H1 (cell line): ENCODE data around the gene NUP62CL. TPM values are rescaled to one million over a fixed set of nuclear protein-coding genes. Genes with fewer than 3 reads are reported as not detected.

ENCODE experiments used
- CTCF ChIA-PET: fragments of 300-600 bp; sonication (Branson Sonifier 250); formaldehyde crosslinking; loops from one replicate; lab custom pipeline; 2021; ENCODE audit not compliant: partially characterized antibody; lab: Charles Lee
- POLR2A ChIA-PET: fragments of 300-600 bp; sonication (Branson Sonifier 250); formaldehyde crosslinking; loops from one replicate; lab custom pipeline; 2021; ENCODE audit warnings: inconsistent platforms; ENCODE audit not compliant: partially characterized antibody; lab: Charles Lee
- DNase-seq, 2 experiments: peaks; one replicate each; pipeline versions ENCODE4 v3.0.0 to v3.0.0-alpha.2; 2010 to 2022; ENCODE audit warnings: low spot score in 2 of 2, low read depth in 1 of 2, mixed read lengths in 1 of 2
- FAIRE-seq: peaks from 2 replicates; lab custom pipeline; 2011; peaks lifted over from hg19 to GRCh38; lab: Jason Lieb, UNC
- H2AFZ ChIP-seq: 2 replicates; pipeline ENCODE4 v1.8.1; 2012; ENCODE audit warnings: low read length, inconsistent platforms
- H2AK5ac ChIP-seq: 2 replicates; pipeline ENCODE4 v1.6.1; 2013; ENCODE audit warnings: low read depth, low read length
- H2BK120ac ChIP-seq: replicated peaks from 2 replicates; pipeline ENCODE3; 2013; ENCODE audit warnings: low read depth, low read length, inconsistent platforms
- H2BK12ac ChIP-seq: 2 replicates; pipeline ENCODE4 v1.6.1; 2013; ENCODE audit warnings: low read depth, low read length
- H2BK15ac ChIP-seq: 2 replicates; pipeline ENCODE4 v1.6.1; 2013; ENCODE audit warnings: low read length
- H2BK20ac ChIP-seq: 2 replicates; pipeline ENCODE4 v1.6.1; 2013; ENCODE audit warnings: low read length
- H2BK5ac ChIP-seq: 2 replicates; pipeline ENCODE4 v1.6.1; 2013; ENCODE audit warnings: low read depth, low read length
- H3K14ac ChIP-seq: 2 replicates; pipeline ENCODE4 v1.6.1; 2013; ENCODE audit warnings: inconsistent platforms; ENCODE audit not compliant: insufficient read length
- H3K18ac ChIP-seq: 2 replicates; pipeline ENCODE4 v1.6.1; 2013; ENCODE audit warnings: low read length; ENCODE audit errors: extremely low read depth
- H3K23ac ChIP-seq: 2 replicates; pipeline ENCODE4 v1.6.1; 2013; ENCODE audit warnings: inconsistent platforms; ENCODE audit not compliant: insufficient read length
- H3K23me2 ChIP-seq: 2 replicates; pipeline ENCODE4 v1.6.1; 2013; ENCODE audit warnings: low read depth, low read length
- H3K27ac ChIP-seq: 2 replicates; pipeline ENCODE4 v1.6.1; 2011; ENCODE audit warnings: low read depth, low read length, inconsistent platforms
- H3K27me3 ChIP-seq, 4 experiments: replicated peaks in 1 of 4; 1 replicate in 1 of 4; 2 replicates in 3 of 4; pipeline versions ENCODE4 v1.6.1 to v1.8.1; 2011 to 2013; ENCODE audit warnings: low read length in 3 of 4, mild to moderate bottlenecking in 3 of 4, inconsistent platforms in 2 of 4, mixed read lengths in 2 of 4, moderate library complexity in 1 of 4; ENCODE audit not compliant: control insufficient read depth in 3 of 4, insufficient read depth in 3 of 4; ENCODE audit errors: extremely low read depth in 1 of 4
- H3K36me3 ChIP-seq, 4 experiments: 2 replicates each; pipeline versions ENCODE4 v1.6.1 to v1.8.1; 2011 to 2013; ENCODE audit warnings: mild to moderate bottlenecking in 4 of 4, low read length in 3 of 4, moderate library complexity in 2 of 4, control low read depth in 1 of 4, inconsistent platforms in 1 of 4; ENCODE audit not compliant: insufficient read depth in 4 of 4, control insufficient read depth in 2 of 4
- H3K4ac ChIP-seq: replicated peaks from 2 replicates; pipeline ENCODE3; 2013; ENCODE audit warnings: low read length, low read depth, mixed read lengths, inconsistent platforms; ENCODE audit not compliant: insufficient read length
- H3K4me1 ChIP-seq, 4 experiments: replicated peaks in 1 of 4; 1 replicate in 1 of 4; 2 replicates in 3 of 4; pipeline versions ENCODE4 v1.6.1 to v1.8.1; 2011 to 2013; ENCODE audit warnings: low read length in 3 of 4, inconsistent platforms in 2 of 4, mixed read lengths in 1 of 4; ENCODE audit not compliant: insufficient read depth in 4 of 4, control insufficient read depth in 3 of 4
- H3K4me2 ChIP-seq, 2 experiments: 2 replicates each; pipeline versions ENCODE4 v1.6.1 to v1.8.1; 2011 to 2013; ENCODE audit warnings: low read depth in 2 of 2, low read length in 2 of 2, control low read depth in 1 of 2, inconsistent platforms in 1 of 2, mild to moderate bottlenecking in 1 of 2; ENCODE audit not compliant: insufficient read depth in 1 of 2
- H3K4me3 ChIP-seq, 4 experiments: fragments of 200-600, 300-600 bp in 1 of 4; sonication (generic), shearing (Covaris generic), sonication (Bioruptor Twin) in 1 of 4; 2 replicates each; pipeline versions ENCODE4 v1.5.1 to v1.8.1; 2011 to 2016; ENCODE audit warnings: low read length in 4 of 4, low read depth in 3 of 4, control low read depth in 2 of 4, inconsistent platforms in 2 of 4, mild to moderate bottlenecking in 2 of 4, mixed read lengths in 1 of 4, moderate library complexity in 1 of 4; ENCODE audit not compliant: insufficient read depth in 2 of 4; ENCODE audit errors: extremely low read depth in 1 of 4
- H3K56ac ChIP-seq: replicated peaks from 2 replicates; pipeline ENCODE3; 2013; ENCODE audit warnings: low read depth, mild to moderate bottlenecking, mixed read lengths, low read length, inconsistent platforms; ENCODE audit not compliant: insufficient read length
- H3K79me1 ChIP-seq: 2 replicates; pipeline ENCODE4 v1.6.1; 2013; ENCODE audit warnings: low read depth, low read length, control low read depth
- H3K79me2 ChIP-seq, 2 experiments: 2 replicates each; pipeline versions ENCODE4 v1.6.1 to v1.8.1; 2012 to 2013; ENCODE audit warnings: low read length in 2 of 2, mild to moderate bottlenecking in 2 of 2, inconsistent platforms in 1 of 2; ENCODE audit not compliant: insufficient read depth in 2 of 2, control insufficient read depth in 1 of 2
- H3K9ac ChIP-seq, 4 experiments: replicated peaks in 1 of 4; 1 replicate in 1 of 4; 2 replicates in 3 of 4; pipeline versions ENCODE4 v1.6.1 to v1.8.1; 2011 to 2013; ENCODE audit warnings: low read depth in 3 of 4, low read length in 3 of 4, control low read depth in 2 of 4, mild to moderate bottlenecking in 2 of 4, moderate library complexity in 2 of 4, inconsistent platforms in 1 of 4; ENCODE audit errors: extremely low read depth in 1 of 4
- H3K9me3 ChIP-seq, 2 experiments: 2 replicates each; pipeline versions ENCODE4 v1.6.1 to v1.8.1; 2012 to 2013; ENCODE audit warnings: mild to moderate bottlenecking in 2 of 2, moderate library complexity in 2 of 2, control low read depth in 1 of 2, inconsistent platforms in 1 of 2, low read depth in 1 of 2, low read length in 1 of 2, mixed read lengths in 1 of 2; ENCODE audit not compliant: insufficient read depth in 2 of 2
- H4K20me1 ChIP-seq, 2 experiments: replicated peaks in 1 of 2; 2 replicates each; pipeline versions ENCODE3 to v1.8.1; 2011 to 2013; ENCODE audit warnings: inconsistent platforms in 2 of 2, low read length in 2 of 2, mild to moderate bottlenecking in 1 of 2; ENCODE audit not compliant: insufficient read depth in 2 of 2, control insufficient read depth in 1 of 2
- H4K5ac ChIP-seq: 2 replicates; pipeline ENCODE4 v1.6.1; 2013; ENCODE audit warnings: low read length, low read depth, mixed read lengths, inconsistent platforms; ENCODE audit not compliant: insufficient read length
- H4K8ac ChIP-seq: 2 replicates; pipeline ENCODE4 v1.8.0; 2013; ENCODE audit warnings: mild to moderate bottlenecking, moderate library complexity, low read length, inconsistent platforms; ENCODE audit not compliant: insufficient read depth; ENCODE audit errors: extremely low read depth
- H4K91ac ChIP-seq: replicated peaks from 2 replicates; pipeline ENCODE3; 2013; ENCODE audit warnings: low read length, mixed read lengths, inconsistent platforms; ENCODE audit not compliant: insufficient read length
- BCL11A ChIP-seq, 2 experiments: IDR thresholded peaks; one replicate each; pipeline ENCODE4 v1.6.1; 2011; ENCODE audit warnings: low read depth in 2 of 2, low read length in 2 of 2, mild to moderate bottlenecking in 2 of 2
- NRF1 ChIP-seq: IDR thresholded peaks from 2 replicates; pipeline ENCODE4 v1.6.1; 2011; ENCODE audit warnings: mild to moderate bottlenecking, low read depth, low read length, improper control_type of control experiment
- POLR2A ChIP-seq, 2 experiments: IDR thresholded peaks; 1 replicate in 1 of 2; 2 replicates in 1 of 2; pipeline ENCODE4 v1.6.1; 2011; ENCODE audit warnings: low read depth in 2 of 2, low read length in 2 of 2, mild to moderate bottlenecking in 2 of 2; ENCODE audit errors: control extremely low read depth in 1 of 2
- polyA plus RNA-seq, 7 experiments: library from polyadenylated mRNA; depleted of rRNA in 3 of 7; stranded (reverse) in 5 of 7; unstranded in 2 of 7; fragments of >200 nt in 5 of 7; fragments of 200-250 nt in 2 of 7; gene quantifications; 1 replicate in 5 of 7; 2 replicates in 1 of 7; 4 replicates in 1 of 7; pipeline versions ENCODE4 v1.2.1 to v1.2.3, GENCODE V29; 2011 to 2013; ENCODE audit warnings: missing spikeins in 2 of 7, mixed read lengths in 2 of 7
- total RNA-seq: library from RNA; stranded (reverse); fragmentation: NEBNext Ultra II Directional; extraction: Animal tissue kit (Norgen Biotek cat#: 25700); gene quantifications from 2 replicates; pipeline ENCODE4 v1.2.1, GENCODE V29; 2021

NUP62CL gene
- total and polyA plus RNA-seq, 2 of the 8 experiments (the other 6 are each of a cell fraction or from before 2014, with no cell fraction given): 3.3 to 6.2 TPM

GRCh38 chrX:107123750-107124149 is 82.5 kb downstream of the NUP62CL start:
- no peak overlapping the region for H3K18ac ChIP-seq
- DNase-seq (no peak), FAIRE-seq (no peak)
- H2BK12ac ChIP-seq: no peak overlapping the region
- H3K27me3 ChIP-seq: no peaks in the 10 kb centered on the region
- no peak overlapping the region for H3K4ac ChIP-seq
- no peaks in the 10 kb centered on the region for H3K79me2 ChIP-seq
- H2AK5ac ChIP-seq: no peak overlapping the region
- no peak overlapping the region for H4K8ac ChIP-seq
- H4K20me1 ChIP-seq: no peaks in the 10 kb centered on the region
- no peak overlapping the region for H3K4me2 ChIP-seq
- no peak overlapping the region for H3K56ac ChIP-seq
- H3K9me3 ChIP-seq: no peaks in the 10 kb centered on the region
- H4K91ac ChIP-seq: no peak overlapping the region
- no peak overlapping the region for H3K9ac ChIP-seq
- H2BK15ac ChIP-seq: no peak overlapping the region
- H3K23ac ChIP-seq: no peak overlapping the region
- H3K4me1 ChIP-seq: no peaks in the 10 kb centered on the region
- TF ChIP-seq POLR2A (IDR thresholded peaks at IDR 0.05; ENCODE audit: control extremely low read depth in 1 of 2, low read depth in 2 of 2, low read length in 2 of 2) (no peak), BCL11A (IDR thresholded peaks at IDR 0.05; ENCODE audit: low read depth in 2 of 2, low read length in 2 of 2) (no peak), NRF1 (no peak)
- no peak overlapping the region for H2BK120ac ChIP-seq
- no peak overlapping the region for H2AFZ ChIP-seq
- CTCF ChIA-PET: no interaction called here
- no peaks in the 10 kb centered on the region for H3K79me1 ChIP-seq
- no peak overlapping the region for H3K27ac ChIP-seq
- POLR2A ChIA-PET: no interaction called here
- no peak overlapping the region for H4K5ac ChIP-seq
- no peaks in the 10 kb centered on the region for H3K36me3 ChIP-seq
- H2BK5ac ChIP-seq: no peak overlapping the region
- H3K14ac ChIP-seq: no peak overlapping the region
- H3K4me3 ChIP-seq: no peak overlapping the region
- H2BK20ac ChIP-seq: no peak overlapping the region
- H3K23me2 ChIP-seq: no peaks in the 10 kb centered on the region
